K562 (cell line): ENCODE measurements around the gene PSMA4. TPM values are rescaled to one million over a fixed set of nuclear protein-coding genes. Genes with fewer than 3 reads are reported as not detected.
A peak's percentile ranks its signal among the peaks of the same experiment; 100 is the strongest.

Source experiments
- BCL6 ChIP-seq: fragments of 250-450 bp; sonication (Bioruptor Pico); IDR thresholded peaks from 2 replicates; pipeline ENCODE4 v1.4.0; 2020
- C11orf30 ChIP-seq: fragments of 450-650 bp; IDR thresholded peaks from 2 replicates; pipeline ENCODE4 v1.6.1; 2016; ENCODE audit warnings: low read depth, mild to moderate bottlenecking
- CHD2 ChIP-seq: IDR thresholded peaks from 2 replicates; pipeline ENCODE4 v1.6.1; 2011; ENCODE audit warnings: low read depth, low read length
- GATA2 ChIP-seq: sonication (generic); formaldehyde crosslinking; IDR thresholded peaks from 2 replicates; pipeline ENCODE4 v1.4.0; 2020; ENCODE audit warnings: mild to moderate bottlenecking, missing genetic modification reagents
- HNRNPH1 ChIP-seq: fragments of 200-400 bp; formaldehyde crosslinking; optimal IDR thresholded peaks from 2 replicates; pipeline ENCODE3; 2017; ENCODE audit warnings: low read depth, mild to moderate bottlenecking, low read length, moderate library complexity
- L3MBTL2 ChIP-seq: fragments of 450-650 bp; IDR thresholded peaks from 2 replicates; pipeline ENCODE4 v1.6.1; 2016; ENCODE audit warnings: mild to moderate bottlenecking, moderate library complexity
- LARP7 ChIP-seq: fragments of 450-650 bp; IDR thresholded peaks from 2 replicates; pipeline ENCODE4 v1.6.1; 2016
- MTA2 ChIP-seq: fragments of 450-650 bp; IDR thresholded peaks from 2 replicates; pipeline ENCODE4 v1.6.1; 2016; ENCODE audit warnings: low read depth
- NCOA4 ChIP-seq: fragments of 450-650 bp; IDR thresholded peaks from 2 replicates; pipeline ENCODE4 v1.6.1; 2018; ENCODE audit warnings: mild to moderate bottlenecking; ENCODE audit not compliant: partially characterized antibody
- NFXL1 ChIP-seq: fragments of 450-650 bp; formaldehyde crosslinking; IDR thresholded peaks from 2 replicates; pipeline ENCODE4 v1.4.0; 2021; ENCODE audit warnings: mild to moderate bottlenecking
- PRMT5 ChIP-seq: sonication (generic); formaldehyde crosslinking; IDR thresholded peaks from 2 replicates; pipeline ENCODE4 v1.5.0; 2020; ENCODE audit warnings: missing genetic modification reagents
- RAD21 ChIP-seq, 2 experiments: fragments of 250-450 bp in 1 of 2; fragments of 450-650 bp in 1 of 2; sonication (Bioruptor Pico) in 1 of 2; formaldehyde crosslinking in 1 of 2; IDR thresholded peaks in 1 of 2; conservative IDR thresholded peaks in 1 of 2; 2 replicates each; pipeline versions ENCODE4 v1.4.0 to v1.8.0; 2020 to 2022; ENCODE audit warnings: mild to moderate bottlenecking in 2 of 2, moderate library complexity in 1 of 2
- RNF2 ChIP-seq: sonication (generic); IDR thresholded peaks from 2 replicates; pipeline ENCODE4 v1.6.1; 2016
- ZEB2 ChIP-seq: fragments of 450-650 bp; IDR thresholded peaks from 2 replicates; pipeline ENCODE4 v1.6.1; 2016
- polyA plus RNA-seq, 8 experiments: library from polyadenylated mRNA; depleted of rRNA in 4 of 8; stranded (reverse) in 5 of 8; unstranded in 3 of 8; fragments of >200 nt; fragmentation: Nextera tagmentation in 2 of 8; fragmentation: Illumina TruSeq in 1 of 8; extraction: Ambion mirVana in 2 of 8; extraction: Trizol in 1 of 8; gene quantifications; 2 replicates each; pipeline versions ENCODE4 v1.2.1 to v1.2.3, GENCODE V29; 2011 to 2014; ENCODE audit warnings: inconsistent platforms in 1 of 8, missing spikeins in 1 of 8
- total RNA-seq, 7 experiments: library from RNA; depleted of rRNA in 6 of 7; stranded (reverse); fragments of >200 nt in 6 of 7; fragmentation: Illumina TruSeq in 2 of 7; extraction: Trizol in 2 of 7; gene quantifications; 2 replicates each; pipeline versions ENCODE4 v1.2.1 to v1.2.3, GENCODE V29; 2011 to 2021; ENCODE audit warnings: low replicate concordance in 1 of 7
- TF ChIP-seq, protein P1 (sequence below): fragments of 200-800 bp; sonication (Bioruptor generic); IDR thresholded peaks from 2 replicates; pipeline ENCODE4 v1.6.1; 2016; ENCODE audit warnings: missing genetic modification characterization, missing compliant biosample characterization
- TF ChIP-seq, protein P2 (sequence below): fragments of 450-650 bp; formaldehyde crosslinking; IDR thresholded peaks from 2 replicates; pipeline ENCODE4 v1.4.0; 2020; ENCODE audit warnings: mild to moderate bottlenecking
- TF ChIP-seq, protein P3 (sequence below): fragments of 200-400 bp; formaldehyde crosslinking; IDR thresholded peaks from 2 replicates; pipeline ENCODE4 v1.6.1; 2017; ENCODE audit warnings: mild to moderate bottlenecking, low read depth, low read length, moderate library complexity
- TF ChIP-seq, protein P4 (sequence below): sonication (generic); formaldehyde crosslinking; IDR thresholded peaks from 2 replicates; pipeline ENCODE4 v1.8.0; 2022; ENCODE audit warnings: mild to moderate bottlenecking, low read depth, missing genetic modification reagents
- TF ChIP-seq, protein P5 (sequence below): IDR thresholded peaks from 2 replicates; pipeline ENCODE4 v1.6.1; 2011; ENCODE audit not compliant: insufficient read length; ENCODE audit errors: extremely low read depth

The PSMA4 gene
- total and polyA plus RNA-seq, 9 of the 15 experiments (the other 6 are each of a cell fraction or from before 2014, with no cell fraction given) = 304 to 1,857 (median 666) TPM

DNA sequence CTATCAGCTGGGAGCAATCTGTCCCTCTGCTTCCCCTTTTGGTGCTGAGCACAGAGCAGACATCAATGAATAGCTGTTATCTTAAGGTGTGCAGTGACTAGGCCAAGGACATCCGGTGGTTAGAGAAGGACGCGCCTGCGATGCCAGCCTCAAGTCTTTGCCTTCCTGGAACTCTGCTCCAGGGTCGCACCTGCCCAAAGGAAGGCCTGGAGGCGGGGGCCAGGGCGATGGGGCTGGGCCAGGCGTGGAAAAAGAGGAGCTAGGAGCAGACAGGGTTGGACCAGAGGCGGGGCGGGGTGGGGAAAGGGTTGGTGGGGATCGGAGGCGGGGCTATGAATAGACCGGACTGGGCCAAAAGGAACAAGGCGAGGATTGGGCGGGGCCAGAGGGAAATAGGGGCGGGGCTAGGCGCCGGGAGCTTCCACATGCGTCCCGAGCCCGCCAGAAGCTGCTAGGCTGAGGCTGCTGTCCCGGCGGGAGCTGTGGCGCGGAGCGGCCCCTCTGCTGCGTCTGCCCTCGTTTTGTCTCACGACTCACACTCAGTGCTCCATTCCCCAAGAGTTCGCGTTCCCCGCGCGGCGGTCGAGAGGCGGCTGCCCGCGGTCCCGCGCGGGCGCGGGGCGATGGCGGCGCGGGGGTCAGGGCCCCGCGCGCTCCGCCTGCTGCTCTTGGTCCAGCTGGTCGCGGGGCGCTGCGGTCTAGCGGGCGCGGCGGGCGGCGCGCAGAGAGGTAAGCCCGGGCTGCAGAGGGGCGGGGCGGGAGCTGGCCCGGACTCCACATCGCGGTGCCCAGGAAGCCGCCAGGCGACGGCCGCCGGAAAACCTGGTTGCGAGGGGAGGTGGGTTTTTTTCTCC is 25.1 kb downstream of the PSMA4 start, which contains the start of gene CHRNA5 (continued):
- TF ChIP-seq NCOA4 (no peak), C11orf30 (no peak), HNRNPH1 (no peak), PRMT5 (no peak), GATA2 (CRISPR knock-in tag) (peak; percentile 71), NFXL1 (CRISPR knock-in tag) (no peak), LARP7 (no peak), ZEB2 (peak; percentile 98), RAD21 (CRISPR knock-in tag; conservative IDR thresholded peaks at IDR 0.05 in 1 of 2, IDR thresholded peaks at IDR 0.05 in 1 of 2) (no peak), CHD2 (no peak), L3MBTL2 (peak; percentile 63), MTA2 (peak; percentile 31; the same call in 1 of the 2 replicates), RNF2 (no peak), BCL6 (CRISPR knock-in tag) (no peak)
- TF ChIP-seq, protein P1, sequence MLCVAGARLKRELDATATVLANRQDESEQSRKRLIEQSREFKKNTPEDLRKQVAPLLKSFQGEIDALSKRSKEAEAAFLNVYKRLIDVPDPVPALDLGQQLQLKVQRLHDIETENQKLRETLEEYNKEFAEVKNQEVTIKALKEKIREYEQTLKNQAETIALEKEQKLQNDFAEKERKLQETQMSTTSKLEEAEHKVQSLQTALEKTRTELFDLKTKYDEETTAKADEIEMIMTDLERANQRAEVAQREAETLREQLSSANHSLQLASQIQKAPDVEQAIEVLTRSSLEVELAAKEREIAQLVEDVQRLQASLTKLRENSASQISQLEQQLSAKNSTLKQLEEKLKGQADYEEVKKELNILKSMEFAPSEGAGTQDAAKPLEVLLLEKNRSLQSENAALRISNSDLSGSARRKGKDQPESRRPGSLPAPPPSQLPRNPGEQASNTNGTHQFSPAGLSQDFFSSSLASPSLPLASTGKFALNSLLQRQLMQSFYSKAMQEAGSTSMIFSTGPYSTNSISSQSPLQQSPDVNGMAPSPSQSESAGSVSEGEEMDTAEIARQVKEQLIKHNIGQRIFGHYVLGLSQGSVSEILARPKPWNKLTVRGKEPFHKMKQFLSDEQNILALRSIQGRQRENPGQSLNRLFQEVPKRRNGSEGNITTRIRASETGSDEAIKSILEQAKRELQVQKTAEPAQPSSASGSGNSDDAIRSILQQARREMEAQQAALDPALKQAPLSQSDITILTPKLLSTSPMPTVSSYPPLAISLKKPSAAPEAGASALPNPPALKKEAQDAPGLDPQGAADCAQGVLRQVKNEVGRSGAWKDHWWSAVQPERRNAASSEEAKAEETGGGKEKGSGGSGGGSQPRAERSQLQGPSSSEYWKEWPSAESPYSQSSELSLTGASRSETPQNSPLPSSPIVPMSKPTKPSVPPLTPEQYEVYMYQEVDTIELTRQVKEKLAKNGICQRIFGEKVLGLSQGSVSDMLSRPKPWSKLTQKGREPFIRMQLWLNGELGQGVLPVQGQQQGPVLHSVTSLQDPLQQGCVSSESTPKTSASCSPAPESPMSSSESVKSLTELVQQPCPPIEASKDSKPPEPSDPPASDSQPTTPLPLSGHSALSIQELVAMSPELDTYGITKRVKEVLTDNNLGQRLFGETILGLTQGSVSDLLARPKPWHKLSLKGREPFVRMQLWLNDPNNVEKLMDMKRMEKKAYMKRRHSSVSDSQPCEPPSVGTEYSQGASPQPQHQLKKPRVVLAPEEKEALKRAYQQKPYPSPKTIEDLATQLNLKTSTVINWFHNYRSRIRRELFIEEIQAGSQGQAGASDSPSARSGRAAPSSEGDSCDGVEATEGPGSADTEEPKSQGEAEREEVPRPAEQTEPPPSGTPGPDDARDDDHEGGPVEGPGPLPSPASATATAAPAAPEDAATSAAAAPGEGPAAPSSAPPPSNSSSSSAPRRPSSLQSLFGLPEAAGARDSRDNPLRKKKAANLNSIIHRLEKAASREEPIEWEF = no peak
- TF ChIP-seq, protein P2, sequence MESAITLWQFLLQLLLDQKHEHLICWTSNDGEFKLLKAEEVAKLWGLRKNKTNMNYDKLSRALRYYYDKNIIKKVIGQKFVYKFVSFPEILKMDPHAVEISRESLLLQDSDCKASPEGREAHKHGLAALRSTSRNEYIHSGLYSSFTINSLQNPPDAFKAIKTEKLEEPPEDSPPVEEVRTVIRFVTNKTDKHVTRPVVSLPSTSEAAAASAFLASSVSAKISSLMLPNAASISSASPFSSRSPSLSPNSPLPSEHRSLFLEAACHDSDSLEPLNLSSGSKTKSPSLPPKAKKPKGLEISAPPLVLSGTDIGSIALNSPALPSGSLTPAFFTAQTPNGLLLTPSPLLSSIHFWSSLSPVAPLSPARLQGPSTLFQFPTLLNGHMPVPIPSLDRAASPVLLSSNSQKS (CRISPR knock-in tag) = no peak
- TF ChIP-seq, protein P3, sequence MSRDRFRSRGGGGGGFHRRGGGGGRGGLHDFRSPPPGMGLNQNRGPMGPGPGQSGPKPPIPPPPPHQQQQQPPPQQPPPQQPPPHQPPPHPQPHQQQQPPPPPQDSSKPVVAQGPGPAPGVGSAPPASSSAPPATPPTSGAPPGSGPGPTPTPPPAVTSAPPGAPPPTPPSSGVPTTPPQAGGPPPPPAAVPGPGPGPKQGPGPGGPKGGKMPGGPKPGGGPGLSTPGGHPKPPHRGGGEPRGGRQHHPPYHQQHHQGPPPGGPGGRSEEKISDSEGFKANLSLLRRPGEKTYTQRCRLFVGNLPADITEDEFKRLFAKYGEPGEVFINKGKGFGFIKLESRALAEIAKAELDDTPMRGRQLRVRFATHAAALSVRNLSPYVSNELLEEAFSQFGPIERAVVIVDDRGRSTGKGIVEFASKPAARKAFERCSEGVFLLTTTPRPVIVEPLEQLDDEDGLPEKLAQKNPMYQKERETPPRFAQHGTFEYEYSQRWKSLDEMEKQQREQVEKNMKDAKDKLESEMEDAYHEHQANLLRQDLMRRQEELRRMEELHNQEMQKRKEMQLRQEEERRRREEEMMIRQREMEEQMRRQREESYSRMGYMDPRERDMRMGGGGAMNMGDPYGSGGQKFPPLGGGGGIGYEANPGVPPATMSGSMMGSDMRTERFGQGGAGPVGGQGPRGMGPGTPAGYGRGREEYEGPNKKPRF = no peak
- TF ChIP-seq, protein P4, sequence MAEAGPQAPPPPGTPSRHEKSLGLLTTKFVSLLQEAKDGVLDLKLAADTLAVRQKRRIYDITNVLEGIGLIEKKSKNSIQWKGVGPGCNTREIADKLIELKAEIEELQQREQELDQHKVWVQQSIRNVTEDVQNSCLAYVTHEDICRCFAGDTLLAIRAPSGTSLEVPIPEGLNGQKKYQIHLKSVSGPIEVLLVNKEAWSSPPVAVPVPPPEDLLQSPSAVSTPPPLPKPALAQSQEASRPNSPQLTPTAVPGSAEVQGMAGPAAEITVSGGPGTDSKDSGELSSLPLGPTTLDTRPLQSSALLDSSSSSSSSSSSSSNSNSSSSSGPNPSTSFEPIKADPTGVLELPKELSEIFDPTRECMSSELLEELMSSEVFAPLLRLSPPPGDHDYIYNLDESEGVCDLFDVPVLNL = no peak
- TF ChIP-seq, protein P5, sequence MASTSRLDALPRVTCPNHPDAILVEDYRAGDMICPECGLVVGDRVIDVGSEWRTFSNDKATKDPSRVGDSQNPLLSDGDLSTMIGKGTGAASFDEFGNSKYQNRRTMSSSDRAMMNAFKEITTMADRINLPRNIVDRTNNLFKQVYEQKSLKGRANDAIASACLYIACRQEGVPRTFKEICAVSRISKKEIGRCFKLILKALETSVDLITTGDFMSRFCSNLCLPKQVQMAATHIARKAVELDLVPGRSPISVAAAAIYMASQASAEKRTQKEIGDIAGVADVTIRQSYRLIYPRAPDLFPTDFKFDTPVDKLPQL = no peak
